Esophagus squamous epithelium (tissue), 5 donors: Measurements from ENCODE around the gene MAGI1. TPM values are rescaled to one million over a fixed set of nuclear protein-coding genes. Genes with fewer than 3 reads are reported as not detected.

ENCODE experiments used
- DNase-seq: peaks from one replicate; lab custom pipeline; 2025; lab: John Stamatoyannopoulos, UW
- H3K27ac ChIP-seq, 4 donors: fragments of 200-600 bp; sonication (generic); one replicate each; pipeline ENCODE4 v1.5.1; 2016 to 2019; ENCODE audit warnings: mild to moderate bottlenecking in 1 of 4
- H3K27me3 ChIP-seq, 4 donors: fragments of 200-600 bp; sonication (generic); 1 replicate in 3 of 4; 2 replicates in 1 of 4; pipeline versions ENCODE4 v1.5.1 to v1.6.0; 2017 to 2021; ENCODE audit warnings: antibody characterized with exemption in 1 of 4
- H3K36me3 ChIP-seq, 3 donors: fragments of 200-600 bp; sonication (generic); one replicate each; pipeline ENCODE4 v1.5.1; 2016 to 2019
- H3K4me1 ChIP-seq, 3 donors: fragments of 200-600 bp; sonication (generic); one replicate each; pipeline ENCODE4 v1.5.1; 2017 to 2019
- H3K4me3 ChIP-seq, 4 donors: fragments of 200-600 bp; sonication (generic); 1 replicate in 3 of 4; 2 replicates in 1 of 4; pipeline ENCODE4 v1.5.1; 2016 to 2019; ENCODE audit warnings: mild to moderate bottlenecking in 2 of 4, moderate library complexity in 1 of 4
- H3K9me3 ChIP-seq, 3 donors: fragments of 200-600 bp; sonication (generic); one replicate each; pipeline ENCODE4 v1.5.1; 2016 to 2019
- CTCF ChIP-seq, 6 experiments: fragments of 450-650 bp in 4 of 6; fragments of 200-600 bp in 2 of 6; sonication (generic) in 2 of 6; IDR thresholded peaks; one replicate each; pipeline ENCODE4 v1.5.1; 2016 to 2019; ENCODE audit warnings: antibody characterized with exemption in 6 of 6, mild to moderate bottlenecking in 4 of 6, moderate library complexity in 4 of 6
- POLR2A ChIP-seq, 4 donors: fragments of 450-650 bp; IDR thresholded peaks; one replicate each; pipeline ENCODE4 v1.6.1; 2017; ENCODE audit warnings: antibody characterized with exemption in 4 of 4, mild to moderate bottlenecking in 4 of 4, moderate library complexity in 3 of 4
- WGBS, 2 donors: methylation state at CpG; one replicate each; pipeline ENCODE4 v1.1.5; 2018; 5-methylcytosine and 5-hydroxymethylcytosine counted together
- intact Hi-C: fragments of 100-400 bp; cut with DNase I; formaldehyde crosslinking; loops from one replicate; pipeline ENCODE4 v1.15.0; 2022
- total RNA-seq, 4 donors: library from RNA; depleted of rRNA; stranded (reverse); fragments of >200 nt; gene quantifications; one replicate each; pipeline ENCODE4 v1.1.0, GENCODE V29; 2016
- donor health status: DM: yes; HTN: yes; CAD: no.

Gene MAGI1
- total RNA-seq, 4 donors from 2014 or later, result 12.0 to 28.2 (median 21.1) TPM

GRCh38 chr3:65677486-65678010, 361.2 kb downstream of the MAGI1 start:
- no peak for TF ChIP-seq CTCF (IDR thresholded peaks at IDR 0.05)
- TF ChIP-seq POLR2A (IDR thresholded peaks at IDR 0.05), result no peak
- 62 to 79% methylated on average over 2 to 3 of the region's 3 CpGs for WGBS, 2 donors
- no peaks in the 10 kb centered on the region for H3K36me3 ChIP-seq
- no peaks in the 10 kb centered on the region for H3K27me3 ChIP-seq
- no peak overlapping the region for H3K4me3 ChIP-seq
- no peak for DNase-seq
- H3K9me3 ChIP-seq, result no peaks in the 10 kb centered on the region
- H3K27ac ChIP-seq, result no peak overlapping the region
- intact Hi-C loops, result no loop called here
- peaks cover 0 to 6% (median 0%) of the 10 kb centered on the region in 3 donors for H3K4me1 ChIP-seq

- H3K36me3 ChIP-seq, result no peaks in the 10 kb centered on the region
- DNase-seq, result no peak
- peaks cover 0 to 6% (median 0%) of the 10 kb centered on the region in 3 donors for H3K4me1 ChIP-seq
- intact Hi-C loops, result no loop called here
- H3K27ac ChIP-seq, result no peak overlapping the region
- TF ChIP-seq POLR2A (IDR thresholded peaks at IDR 0.05) (no peak), CTCF (IDR thresholded peaks at IDR 0.05) (no peak)
- 51% methylated on average over 2 of the region's 2 CpGs for WGBS, 2 donors
- no peaks in the 10 kb centered on the region for H3K9me3 ChIP-seq
- no peak overlapping the region for H3K4me3 ChIP-seq
- no peaks in the 10 kb centered on the region for H3K27me3 ChIP-seq
Measured at GRCh38 chr3:65676580-65676979, 362.1 kb downstream of the MAGI1 start.

GRCh38 chr3:65675011-65675410, 363.7 kb downstream of the MAGI1 start:
- Histone ChIP-seq H3K4me1 (peaks cover 0 to 6% (median 0%) of the 10 kb centered on the region in 3 donors), H3K27me3 (no peaks in the 10 kb centered on the region), H3K27ac (no peak overlapping the region), H3K36me3 (no peaks in the 10 kb centered on the region), H3K4me3 (no peak overlapping the region), H3K9me3 (no peaks in the 10 kb centered on the region)
- intact Hi-C loops, result no loop called here
- DNase-seq, result no peak
- 76 to 97% methylated on average over 3 of the region's 3 CpGs for WGBS, 2 donors
- TF ChIP-seq CTCF (IDR thresholded peaks at IDR 0.05) (no peak), POLR2A (IDR thresholded peaks at IDR 0.05) (no peak)

GRCh38 chr3:65674226-65674625, 364.5 kb downstream of the MAGI1 start:
- intact Hi-C loops, result no loop called here

More at GRCh38 chr3:65674226-65674625, 364.5 kb downstream of the MAGI1 start:
- no peaks in the 10 kb centered on the region for H3K9me3 ChIP-seq
- H3K27me3 ChIP-seq, result no peaks in the 10 kb centered on the region
- DNase-seq, result no peak
- TF ChIP-seq CTCF (IDR thresholded peaks at IDR 0.05) (no peak), POLR2A (IDR thresholded peaks at IDR 0.05) (no peak)
- no peaks in the 10 kb centered on the region for H3K36me3 ChIP-seq
- H3K4me3 ChIP-seq, result no peak overlapping the region
- peaks cover 0 to 6% (median 0%) of the 10 kb centered on the region in 3 donors for H3K4me1 ChIP-seq
- no peak overlapping the region for H3K27ac ChIP-seq
- WGBS, 2 donors, result 35 to 47% methylated on average over 2 of the region's 2 CpGs
